GM06990 (cell line): ENCODE measurements around the gene TRNT1.

ENCODE experiments used
- DNase-seq: peaks from one replicate; pipeline ENCODE4 v3.0.0-alpha.2; 2011; ENCODE audit not compliant: insufficient read length; ENCODE audit errors: extremely low read depth
- H3K27me3 ChIP-seq: replicated peaks from 2 replicates; pipeline ENCODE4 v1.6.0; 2011; ENCODE audit warnings: low read length; ENCODE audit not compliant: control insufficient read depth, insufficient read depth
- H3K36me3 ChIP-seq: 2 replicates; pipeline ENCODE4 v1.5.1; 2011; ENCODE audit warnings: low read length; ENCODE audit not compliant: control insufficient read depth, insufficient read depth
- H3K4me3 ChIP-seq: replicated peaks from 2 replicates; pipeline ENCODE4 v1.5.1; 2011; ENCODE audit warnings: low read depth, mild to moderate bottlenecking, control low read depth, low read length
- TF ChIP-seq, protein P1 (sequence below): IDR thresholded peaks from 2 replicates; pipeline ENCODE4 v1.5.1; 2011; ENCODE audit warnings: low read length, control low read depth, mild to moderate bottlenecking, inconsistent platforms; ENCODE audit not compliant: insufficient read depth, poor library complexity, severe bottlenecking

TRNT1 gene

DNA sequence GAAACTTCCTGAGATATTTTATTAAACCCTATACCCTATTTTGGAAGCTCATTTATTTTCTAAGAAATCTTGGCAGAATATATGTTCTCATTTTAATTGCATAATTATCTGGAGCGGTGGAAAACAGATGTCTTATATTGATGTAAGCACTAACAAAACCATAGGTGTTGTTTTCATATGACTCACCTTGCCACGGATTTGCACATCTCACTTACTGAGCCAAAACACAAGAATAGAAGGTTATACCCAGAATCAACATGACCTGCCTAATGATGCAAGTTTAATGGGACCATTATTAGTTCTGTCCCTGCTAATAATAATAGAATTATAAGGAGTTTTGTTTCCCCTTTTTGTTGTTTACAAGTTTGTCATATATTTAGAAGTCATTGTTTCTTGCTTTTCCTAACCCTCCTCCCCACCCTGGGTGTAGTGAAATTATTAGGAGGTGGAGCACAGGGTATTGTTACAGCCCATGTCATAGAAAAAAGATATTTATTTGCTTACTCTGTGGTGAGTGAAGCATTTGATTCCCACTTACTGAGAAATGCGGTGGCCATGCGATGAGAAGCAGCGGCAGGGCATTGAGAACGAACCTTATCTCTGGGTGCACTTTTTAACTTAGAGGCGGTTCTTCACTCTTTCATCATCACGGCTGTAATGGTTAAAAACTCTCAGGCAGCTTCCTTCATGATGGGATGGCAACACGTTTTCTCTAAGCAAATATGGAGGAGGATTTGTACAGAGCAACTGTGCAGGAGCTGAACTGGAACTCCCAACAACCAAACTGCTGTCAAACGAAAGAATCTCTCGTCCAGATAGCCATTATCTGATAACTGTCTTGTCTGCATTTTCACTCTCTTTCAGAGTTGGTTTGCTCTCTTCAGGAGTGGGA lies 17.1 kb upstream of the TRNT1 start:
- DNase-seq, result no peak
- no peaks in the 10 kb centered on the region for H3K36me3 ChIP-seq
- peak overlapping the region; percentile 26; the same call in 1 of the 2 replicates for H3K4me3 ChIP-seq
- TF ChIP-seq, protein P1, sequence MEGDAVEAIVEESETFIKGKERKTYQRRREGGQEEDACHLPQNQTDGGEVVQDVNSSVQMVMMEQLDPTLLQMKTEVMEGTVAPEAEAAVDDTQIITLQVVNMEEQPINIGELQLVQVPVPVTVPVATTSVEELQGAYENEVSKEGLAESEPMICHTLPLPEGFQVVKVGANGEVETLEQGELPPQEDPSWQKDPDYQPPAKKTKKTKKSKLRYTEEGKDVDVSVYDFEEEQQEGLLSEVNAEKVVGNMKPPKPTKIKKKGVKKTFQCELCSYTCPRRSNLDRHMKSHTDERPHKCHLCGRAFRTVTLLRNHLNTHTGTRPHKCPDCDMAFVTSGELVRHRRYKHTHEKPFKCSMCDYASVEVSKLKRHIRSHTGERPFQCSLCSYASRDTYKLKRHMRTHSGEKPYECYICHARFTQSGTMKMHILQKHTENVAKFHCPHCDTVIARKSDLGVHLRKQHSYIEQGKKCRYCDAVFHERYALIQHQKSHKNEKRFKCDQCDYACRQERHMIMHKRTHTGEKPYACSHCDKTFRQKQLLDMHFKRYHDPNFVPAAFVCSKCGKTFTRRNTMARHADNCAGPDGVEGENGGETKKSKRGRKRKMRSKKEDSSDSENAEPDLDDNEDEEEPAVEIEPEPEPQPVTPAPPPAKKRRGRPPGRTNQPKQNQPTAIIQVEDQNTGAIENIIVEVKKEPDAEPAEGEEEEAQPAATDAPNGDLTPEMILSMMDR, result no peak
- H3K27me3 ChIP-seq, result no peaks in the 10 kb centered on the region

DNA sequence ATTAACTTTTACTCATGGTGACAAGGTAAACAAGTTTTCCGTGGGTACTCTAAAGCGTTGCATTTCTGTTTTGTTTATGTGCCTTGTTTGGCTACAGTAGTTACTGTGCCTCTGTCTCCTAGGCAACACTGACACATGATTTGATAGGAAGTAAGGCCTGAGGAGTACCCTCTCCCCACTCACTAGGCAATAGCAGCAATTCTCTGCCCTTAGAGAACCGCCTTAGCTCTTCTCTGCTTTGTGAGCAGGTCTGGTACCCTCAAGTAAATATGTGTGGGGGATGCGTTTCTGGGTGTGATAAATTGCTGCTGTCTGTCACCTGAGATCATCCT lies 16.5 kb upstream of the TRNT1 start, which contains the start of gene IL5RA:
Gene IL5RA (minus strand): TSS at position 76 of the 332 bp plus-strand sequence. CDS start 5,390 bp downstream, outside the sequence.
- H3K4me3 ChIP-seq, result peak within 1 kb of the TSS; percentile 26; the same call in 1 of the 2 replicates
- TF ChIP-seq, protein P1, result no peak
- no peaks in the 10 kb centered on the region for H3K36me3 ChIP-seq
- DNase-seq, result no peak
- H3K27me3 ChIP-seq, result no peaks in the 10 kb centered on the region

DNA sequence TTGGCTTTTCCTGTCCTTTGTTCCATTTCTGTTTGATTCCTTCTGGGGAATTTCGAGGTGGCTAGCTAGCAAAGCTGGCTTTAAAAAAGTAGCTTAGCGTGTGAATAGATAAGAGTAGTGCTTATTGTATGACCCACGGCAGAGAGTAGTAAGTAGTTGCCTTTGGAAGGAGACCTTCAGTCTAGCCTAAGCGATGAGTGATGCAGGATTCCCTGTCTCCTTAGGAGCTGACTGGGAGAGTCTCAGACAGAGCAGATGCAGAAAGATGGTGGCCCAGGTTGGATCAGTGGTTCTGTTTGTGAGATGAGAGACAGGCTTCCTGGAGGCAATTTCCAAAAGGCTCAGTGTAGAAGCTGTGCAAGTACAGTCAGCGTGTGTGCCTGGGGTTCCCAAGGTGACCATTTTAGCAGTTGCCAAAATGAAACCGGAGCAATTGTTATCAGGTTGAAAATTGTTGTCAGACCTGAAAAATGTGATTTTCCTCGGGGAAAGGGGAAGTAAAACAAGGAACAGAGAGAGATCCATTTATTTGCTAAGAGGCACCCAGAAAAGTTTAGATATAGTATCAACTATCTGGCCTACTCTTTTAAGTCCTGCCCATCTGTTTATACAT lies 15.9 kb upstream of the TRNT1 start:
- DNase-seq, result no peak
- TF ChIP-seq, protein P1, result no peak
- Histone ChIP-seq H3K4me3 (no peak overlapping the region), H3K27me3 (no peaks in the 10 kb centered on the region), H3K36me3 (no peaks in the 10 kb centered on the region)

DNA sequence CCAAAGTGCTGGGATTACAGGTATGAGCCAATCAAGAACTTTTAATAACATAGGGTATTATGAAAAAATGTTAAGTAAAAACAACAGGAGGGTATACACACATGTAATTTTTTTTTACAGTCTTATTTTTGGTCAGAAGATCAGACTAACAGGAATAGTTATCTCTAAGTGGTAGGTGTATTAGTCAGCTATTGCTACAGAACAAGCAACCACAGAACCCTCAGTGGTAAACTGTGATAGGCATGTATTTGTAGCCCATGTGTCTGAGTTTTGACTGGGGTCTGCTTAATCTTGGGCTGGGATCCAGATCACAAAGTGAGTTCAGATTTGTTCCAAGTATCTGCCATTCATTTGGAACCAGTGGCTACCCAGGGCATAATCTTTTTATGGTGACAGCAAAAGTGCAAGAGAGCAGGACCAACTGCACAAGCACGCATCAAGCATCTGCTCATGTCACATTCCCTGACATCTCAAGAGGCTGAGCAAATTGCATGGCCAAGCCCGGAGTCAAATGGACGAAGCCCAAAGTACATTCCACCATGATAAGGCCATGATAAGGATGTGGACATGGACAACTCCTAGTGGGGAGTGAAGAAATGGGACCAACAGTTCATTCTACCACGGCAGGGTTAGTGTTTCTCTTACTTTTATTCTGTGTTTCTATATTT lies 13.6 kb upstream of the TRNT1 start:
- DNase-seq, result no peak
- Histone ChIP-seq H3K4me3 (no peak overlapping the region), H3K36me3 (no peaks in the 10 kb centered on the region), H3K27me3 (no peaks in the 10 kb centered on the region)
- TF ChIP-seq, protein P1, result no peak

DNA sequence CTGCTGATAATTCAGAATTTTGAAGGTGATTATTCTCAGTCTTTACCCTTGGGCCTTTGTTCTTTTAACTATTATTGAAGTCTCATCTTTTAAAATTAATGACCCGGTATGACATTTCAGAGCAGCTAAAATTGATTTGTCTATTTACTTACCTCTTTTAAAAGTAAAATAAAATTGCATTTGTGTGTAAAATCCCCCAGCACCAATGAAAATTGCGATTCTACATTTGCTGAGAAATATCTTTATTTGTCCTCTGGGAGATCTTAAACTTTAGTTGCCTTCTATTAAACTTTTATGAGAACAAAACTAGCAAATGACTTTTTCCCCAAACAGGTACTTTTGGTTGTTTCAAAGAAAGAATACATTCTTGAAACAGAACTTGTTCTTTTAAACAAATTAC lies 9.1 kb upstream of the TRNT1 start:
- TF ChIP-seq, protein P1, result no peak

More for the DNA sequence above, 9.1 kb upstream of the TRNT1 start:
- Histone ChIP-seq H3K27me3 (no peaks in the 10 kb centered on the region), H3K4me3 (no peak overlapping the region), H3K36me3 (no peaks in the 10 kb centered on the region)
- DNase-seq, result no peak
